ENCODE measurements around the gene GYS1.

The GYS1 gene

GRCh38 chr19:48988286-48988685 is 4.8 kb downstream of the GYS1 start:
- no peak for DNase-seq

DNA sequence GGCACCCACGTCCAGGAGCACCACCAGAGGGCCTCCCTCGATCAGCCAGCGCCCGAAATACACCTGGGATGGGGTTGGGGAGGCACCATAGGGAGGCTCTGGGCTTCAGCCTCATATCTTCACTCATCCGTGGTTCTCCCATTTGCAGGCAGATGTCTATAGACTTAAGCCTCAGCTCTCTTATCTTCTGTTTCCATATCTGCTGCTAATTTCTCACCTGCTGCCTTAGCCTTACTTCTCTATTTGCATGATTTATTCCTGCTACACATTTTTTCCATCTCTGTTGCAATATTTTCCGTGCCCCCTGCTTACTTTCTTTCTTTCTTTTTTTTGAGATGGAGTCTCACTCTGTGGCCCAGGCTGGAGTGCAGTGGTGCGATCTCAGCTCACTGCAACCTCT is 5.8 kb downstream of the GYS1 start:
- no peak for DNase-seq

- DNase-seq: no peak
These were observed 6.9 kb downstream of the GYS1 start for GRCh38 chr19:48986211-48986610.

DNA sequence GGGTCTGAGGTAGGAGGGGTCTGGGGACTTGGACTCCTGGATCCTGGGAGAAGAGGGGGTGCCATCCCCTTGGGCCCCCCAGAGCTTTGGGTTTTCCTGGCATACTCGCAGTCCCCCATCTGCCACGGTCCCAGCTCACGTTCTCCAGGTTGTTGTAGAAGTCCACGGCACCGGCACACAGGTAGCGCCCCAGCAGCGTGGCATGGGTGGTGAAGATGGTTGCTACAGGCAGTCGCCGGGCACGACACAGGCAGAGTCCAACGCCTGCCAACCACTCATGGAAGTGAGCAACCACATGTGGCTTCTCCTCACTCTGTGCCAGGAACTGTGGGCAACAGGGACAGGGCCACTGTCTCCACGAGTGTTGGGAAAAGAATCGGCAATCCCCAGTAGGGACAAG is 7.4 kb downstream of the GYS1 start:
- DNase-seq: no peak

GRCh38 chr19:48982280-48982679 is 10.8 kb downstream of the GYS1 start:
- DNase-seq: no peak

GRCh38 chr19:48977061-48977460 is 16.0 kb downstream of the GYS1 start:
- DNase-seq: no peak

DNA sequence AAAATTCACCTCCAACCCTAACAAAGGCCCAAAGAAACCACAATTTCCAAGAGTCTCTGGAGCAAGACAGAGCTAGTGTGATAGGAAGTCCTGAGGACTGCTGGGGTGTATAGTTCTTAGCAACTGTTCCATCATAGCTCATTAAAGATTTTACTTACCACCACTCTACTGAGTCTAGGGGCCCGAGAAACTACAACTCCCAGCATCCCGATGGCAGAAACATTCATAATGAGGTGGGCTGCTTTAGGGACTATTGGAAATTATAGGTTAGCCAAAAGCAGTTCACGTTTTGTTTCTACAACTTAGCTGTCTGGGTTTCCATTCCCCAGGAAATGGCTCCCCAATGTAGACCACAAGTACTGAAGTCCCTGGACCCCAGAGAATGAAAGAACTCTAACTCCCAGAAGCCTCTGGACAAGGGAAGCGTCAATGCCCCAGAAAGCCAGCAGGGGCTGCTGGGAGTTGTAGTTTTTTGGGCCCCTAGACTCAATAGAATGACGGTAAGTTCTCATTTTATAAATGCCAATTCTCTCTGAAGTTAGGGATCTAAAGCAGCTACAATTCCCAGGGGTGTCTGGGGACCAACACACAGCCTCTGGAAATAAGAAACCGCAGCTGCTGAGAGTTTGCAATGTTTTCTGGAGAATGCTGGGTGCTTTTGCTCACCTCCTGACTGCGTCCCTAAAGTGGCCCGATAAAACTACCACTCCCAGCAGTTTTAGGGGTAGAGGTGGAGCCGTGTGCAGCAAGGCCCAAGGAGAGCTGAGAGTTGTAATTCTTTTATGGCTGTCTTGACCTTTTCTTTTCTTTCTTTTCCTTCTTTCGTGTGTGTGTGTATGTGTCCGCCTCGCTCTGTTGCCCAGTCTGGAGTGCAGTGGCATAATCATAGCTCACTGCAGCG is 16.9 kb downstream of the GYS1 start:
- DNase-seq: no peak

- DNase-seq: peak; percentile 72
These were observed 22.1 kb downstream of the GYS1 start for GRCh38 chr19:48970923-48971395.

- no peak for DNase-seq
These were observed 22.9 kb downstream of the GYS1 start for GRCh38 chr19:48970139-48970766.

DNA sequence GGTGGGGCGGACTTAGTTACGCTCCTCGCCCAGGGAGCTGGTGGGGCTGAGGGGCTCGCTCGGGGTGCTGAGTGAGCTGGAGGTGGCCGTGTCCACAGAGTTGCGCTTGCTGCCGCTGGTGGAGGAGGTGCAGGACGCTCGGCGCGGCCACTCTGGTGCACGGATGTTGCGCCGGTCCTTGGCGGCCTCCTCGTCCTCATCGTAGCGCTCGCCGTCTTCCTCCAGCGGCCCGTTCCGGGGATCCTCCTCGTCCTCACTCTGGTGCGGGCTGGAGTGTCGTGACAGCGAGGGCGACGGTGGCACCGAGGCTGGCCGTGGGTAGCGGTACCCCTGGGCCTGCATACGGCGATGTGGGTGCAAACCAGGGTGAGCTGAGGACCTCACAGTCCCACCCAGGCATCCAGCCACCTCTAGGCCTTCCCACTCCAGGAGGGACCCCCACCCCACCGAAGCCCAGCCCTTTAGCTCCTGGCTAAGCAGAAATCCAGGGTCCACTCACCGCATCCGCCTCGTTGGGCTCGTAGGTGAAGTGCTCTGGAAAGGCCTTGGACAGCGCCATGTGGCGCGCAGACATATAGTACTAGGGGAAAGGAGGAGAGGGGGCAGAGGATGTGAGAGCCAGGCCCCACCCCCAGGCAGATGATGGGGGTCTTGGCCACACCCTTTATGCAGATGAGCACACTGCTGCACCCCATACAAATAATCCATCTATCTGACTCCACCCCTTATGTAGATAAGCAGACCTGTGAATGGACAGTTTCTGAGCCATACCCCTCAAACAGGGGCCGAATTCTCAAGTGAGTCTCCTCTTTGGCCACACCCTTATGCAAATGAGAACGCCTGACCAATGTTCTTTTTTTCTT is 23.6 kb downstream of the GYS1 start:
- DNase-seq: peak; percentile 46

GRCh38 chr19:48968813-48969218 is 24.3 kb downstream of the GYS1 start:
- no peak for DNase-seq

DNA sequence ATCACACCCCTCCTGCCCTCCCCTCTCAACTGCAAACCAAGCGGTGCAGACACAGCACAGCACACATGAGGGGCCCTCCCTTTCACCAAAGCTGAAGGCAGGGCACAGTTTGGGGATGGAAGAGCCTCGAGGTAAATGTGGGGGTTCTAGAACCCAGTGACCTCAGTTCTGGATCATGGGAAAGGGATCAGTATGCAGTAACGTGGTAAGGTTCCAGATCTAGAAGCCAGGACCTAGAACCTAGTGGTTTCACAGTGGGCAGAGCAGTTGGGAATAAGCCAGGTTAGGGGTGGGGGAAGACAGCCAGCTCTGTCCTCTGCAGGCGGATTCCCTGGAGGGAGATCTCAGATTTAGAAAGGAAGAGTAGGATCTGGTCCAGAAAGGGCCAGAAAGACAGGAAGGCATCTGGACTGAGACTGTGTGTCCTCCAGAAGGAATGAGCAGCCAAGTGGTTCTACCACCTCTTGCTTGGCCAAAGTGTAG is 24.9 kb downstream of the GYS1 start:
- no peak for DNase-seq

- no peak for DNase-seq
These were observed 25.5 kb downstream of the GYS1 start for GRCh38 chr19:48967346-48968178.

DNA sequence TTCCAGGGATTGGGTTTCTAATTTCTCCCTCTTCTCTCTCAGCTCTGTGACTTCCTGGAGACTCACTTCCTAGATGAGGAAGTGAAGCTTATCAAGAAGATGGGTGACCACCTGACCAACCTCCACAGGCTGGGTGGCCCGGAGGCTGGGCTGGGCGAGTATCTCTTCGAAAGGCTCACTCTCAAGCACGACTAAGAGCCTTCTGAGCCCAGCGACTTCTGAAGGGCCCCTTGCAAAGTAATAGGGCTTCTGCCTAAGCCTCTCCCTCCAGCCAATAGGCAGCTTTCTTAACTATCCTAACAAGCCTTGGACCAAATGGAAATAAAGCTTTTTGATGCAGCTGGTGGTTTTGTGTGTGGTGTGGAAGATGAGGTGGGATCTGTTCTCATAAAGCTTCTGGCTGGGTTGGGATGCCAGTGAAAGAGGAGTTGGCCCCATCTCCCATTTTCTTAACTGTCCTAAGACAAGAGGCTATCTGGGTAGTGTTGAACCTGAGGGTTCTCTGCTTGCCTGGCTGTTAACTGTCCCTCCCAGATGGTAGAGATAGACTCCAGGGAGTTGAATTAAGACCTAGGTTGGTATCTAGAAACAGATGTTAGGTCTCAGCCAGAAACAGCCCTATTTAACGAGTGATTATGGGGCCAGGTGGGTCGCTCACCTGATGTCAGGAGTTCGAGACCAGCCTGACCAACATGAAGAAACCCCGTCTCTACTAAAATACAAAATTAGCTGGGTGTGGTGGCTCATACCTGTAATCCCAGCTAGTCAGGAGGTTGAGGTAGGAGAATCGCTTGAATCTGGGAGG is 26.4 kb downstream of the GYS1 start:
- no peak for DNase-seq

DNA sequence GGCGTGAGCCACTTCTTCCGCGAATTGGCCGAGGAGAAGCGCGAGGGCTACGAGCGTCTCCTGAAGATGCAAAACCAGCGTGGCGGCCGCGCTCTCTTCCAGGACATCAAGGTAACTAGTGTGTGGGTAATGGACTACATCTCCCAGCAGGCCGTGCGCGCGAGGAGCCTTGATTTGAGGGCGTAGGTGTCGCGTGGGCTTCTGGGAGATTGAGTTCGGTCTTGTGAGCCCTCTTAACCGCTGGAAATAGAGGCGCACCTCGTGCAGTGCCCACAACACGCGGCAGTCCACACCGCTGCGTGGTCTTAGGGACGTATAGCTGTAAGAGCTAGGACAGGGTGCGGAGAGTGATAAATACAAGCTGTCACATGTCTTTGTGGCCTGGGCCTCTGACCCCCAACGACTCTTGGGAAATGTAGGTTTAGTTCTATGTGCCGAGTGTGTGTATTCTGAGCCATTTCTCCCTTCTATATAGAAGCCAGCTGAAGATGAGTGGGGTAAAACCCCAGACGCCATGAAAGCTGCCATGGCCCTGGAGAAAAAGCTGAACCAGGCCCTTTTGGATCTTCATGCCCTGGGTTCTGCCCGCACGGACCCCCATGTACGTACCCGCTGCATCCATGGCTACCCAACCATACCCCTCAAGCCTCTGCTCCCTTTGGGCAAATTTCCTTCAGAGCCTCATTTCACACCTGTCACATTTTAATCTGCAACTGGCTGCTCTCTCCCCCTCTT is 27.1 kb downstream of the GYS1 start:
- peak; percentile 70 for DNase-seq

DNA sequence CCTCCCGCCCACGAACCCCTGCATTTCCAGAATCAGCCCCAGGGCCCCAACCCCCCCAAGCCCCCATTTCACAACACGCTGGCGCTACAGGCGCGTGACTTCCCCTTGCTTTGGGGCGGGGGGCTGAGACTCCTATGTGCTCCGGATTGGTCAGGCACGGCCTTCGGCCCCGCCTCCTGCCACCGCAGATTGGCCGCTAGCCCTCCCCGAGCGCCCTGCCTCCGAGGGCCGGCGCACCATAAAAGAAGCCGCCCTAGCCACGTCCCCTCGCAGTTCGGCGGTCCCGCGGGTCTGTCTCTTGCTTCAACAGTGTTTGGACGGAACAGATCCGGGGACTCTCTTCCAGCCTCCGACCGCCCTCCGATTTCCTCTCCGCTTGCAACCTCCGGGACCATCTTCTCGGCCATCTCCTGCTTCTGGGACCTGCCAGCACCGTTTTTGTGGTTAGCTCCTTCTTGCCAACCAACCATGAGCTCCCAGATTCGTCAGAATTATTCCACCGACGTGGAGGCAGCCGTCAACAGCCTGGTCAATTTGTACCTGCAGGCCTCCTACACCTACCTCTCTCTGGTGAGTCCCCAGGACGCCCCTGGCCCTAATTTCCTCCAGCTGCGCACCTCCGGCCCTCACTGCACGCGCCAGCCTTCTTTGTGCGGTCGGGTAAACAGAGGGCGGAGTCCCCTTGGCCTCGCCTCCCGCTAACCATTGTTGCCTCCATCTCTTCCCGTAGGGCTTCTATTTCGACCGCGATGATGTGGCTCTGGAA is 27.9 kb downstream of the GYS1 start, which contains the start of gene FTL:
Gene FTL (plus strand): TSS at position 270 of the 766 bp plus-strand sequence. CDS start 199 bp downstream, at position 469.
- peak; percentile 97 for DNase-seq

GRCh38 chr19:48964205-48965039 is 28.7 kb downstream of the GYS1 start:
- no peak for DNase-seq

GRCh38 chr19:48963371-48964204 is 29.5 kb downstream of the GYS1 start:
- peak; percentile 55 for DNase-seq

All from GDM1 (cell line).